NCI-H187 treated with DMSO at 0.1 percent for 48 hours (cell line): ENCODE data around the gene DCAF16.

ENCODE experiments used
- DNase-seq: peaks from one replicate; lab custom pipeline; 2025; lab: John Stamatoyannopoulos, UW

Gene DCAF16

DNA sequence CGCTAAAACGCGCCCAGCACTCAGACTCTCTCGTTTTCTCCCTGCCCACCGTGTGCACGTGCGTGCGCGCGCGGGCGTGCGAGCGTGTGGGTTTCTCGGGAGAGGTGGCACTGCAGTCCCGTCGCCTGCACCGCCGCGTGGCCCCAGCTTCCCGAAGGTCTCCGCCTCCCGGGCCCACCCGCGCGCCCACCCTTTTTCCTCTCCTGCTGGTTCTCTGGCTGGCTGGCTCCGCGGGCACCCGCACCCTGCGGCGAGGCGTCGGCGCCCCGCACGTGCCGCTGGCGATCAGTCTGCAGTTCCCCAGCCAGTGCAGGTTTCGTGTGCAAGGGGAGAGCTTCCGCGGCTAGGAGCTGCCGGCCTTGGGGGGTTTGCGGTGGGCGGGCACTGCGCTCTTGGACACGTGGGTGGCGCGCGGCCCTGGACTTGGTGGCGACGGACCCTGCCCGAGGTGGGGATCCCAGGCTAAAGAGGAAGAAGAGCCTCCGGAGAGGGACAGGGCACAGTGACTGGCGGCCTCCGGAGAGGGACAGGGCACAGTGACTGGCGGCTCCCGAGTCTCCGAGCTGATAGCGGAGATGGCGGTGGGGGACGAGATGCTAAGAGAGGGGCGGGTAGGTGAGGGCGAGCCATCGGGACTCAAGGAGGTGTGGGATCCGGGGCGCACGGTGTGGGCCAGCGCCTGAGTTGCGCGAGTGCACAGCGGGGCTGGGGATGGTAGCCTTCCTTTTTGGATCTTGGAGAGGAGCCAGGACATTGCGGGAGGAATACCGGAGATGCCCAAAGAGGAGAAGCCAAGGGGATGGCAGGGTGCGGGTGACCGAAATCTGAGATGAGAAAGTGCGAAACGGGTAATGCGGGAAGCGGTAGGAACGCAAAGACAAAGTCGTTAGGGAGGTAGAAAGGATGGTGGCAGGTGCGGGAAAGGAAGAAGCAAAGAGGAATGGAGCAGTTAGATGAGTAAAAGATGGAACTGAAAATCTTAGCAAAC, 29.0 kb downstream of the DCAF16 start, which contains the start of gene FAM184B:
Gene FAM184B, minus strand, starts transcription at position 322 of the 988 bp plus-strand sequence. CDS start 322 bp downstream, outside the sequence.
- DNase-seq: no peak

DNA sequence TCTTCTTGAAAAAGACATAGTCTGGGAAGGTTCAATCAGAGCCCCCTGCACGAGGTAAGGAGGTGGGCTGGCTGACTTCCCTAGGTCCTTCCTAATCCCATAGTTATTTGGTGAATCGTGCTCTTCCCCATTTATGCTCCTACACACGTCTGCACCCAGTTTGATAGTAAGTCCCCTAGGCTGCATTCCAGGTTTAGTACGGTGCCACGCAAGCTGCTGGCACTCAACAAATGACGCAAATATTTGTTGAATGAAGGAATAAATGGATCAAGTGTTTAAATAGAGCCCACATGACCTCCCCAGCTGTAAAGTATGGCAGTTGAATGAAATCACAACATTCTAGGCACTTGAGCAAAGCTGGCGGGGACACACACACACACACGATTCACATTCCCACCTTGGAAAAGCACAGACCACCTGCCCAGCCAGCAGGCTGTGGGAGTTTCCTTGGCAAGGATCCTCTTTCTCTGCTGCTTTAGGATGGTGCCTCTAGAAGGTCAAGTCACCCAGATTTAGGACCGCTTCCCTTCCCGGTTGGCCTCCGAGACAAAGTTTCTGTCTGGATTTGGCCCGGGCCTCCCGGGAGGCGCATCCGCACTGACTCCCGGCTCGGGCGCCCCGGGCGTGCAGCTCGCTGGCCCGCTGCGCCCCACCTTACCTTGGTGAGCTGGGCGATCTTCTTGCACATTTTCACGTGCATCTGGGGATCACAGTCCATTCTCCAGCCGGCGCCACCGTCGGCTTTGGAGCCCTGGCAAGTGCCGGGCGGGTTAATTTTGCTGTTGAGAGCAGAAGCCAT, 29.9 kb downstream of the DCAF16 start:
- no peak for DNase-seq

DNA sequence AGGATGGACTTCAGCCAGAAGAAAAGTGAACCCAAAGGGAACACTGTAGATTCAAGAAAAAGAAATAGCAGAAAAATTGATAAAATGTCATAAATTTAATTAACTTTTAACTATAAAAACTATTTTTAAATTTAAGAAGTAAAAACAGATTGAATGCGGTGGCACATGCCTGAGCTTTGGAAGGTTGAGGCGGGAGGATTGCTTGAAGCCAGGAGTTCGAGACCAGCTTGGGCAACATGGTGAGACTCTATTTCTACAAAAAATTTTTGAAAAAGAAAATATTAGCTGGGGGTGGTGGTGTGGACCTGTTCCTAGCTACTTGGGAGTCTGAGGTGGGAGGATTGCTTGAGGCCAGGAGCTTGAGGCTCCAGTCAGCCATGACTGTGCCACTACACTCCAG, 32.1 kb downstream of the DCAF16 start:
- no peak for DNase-seq

DNA sequence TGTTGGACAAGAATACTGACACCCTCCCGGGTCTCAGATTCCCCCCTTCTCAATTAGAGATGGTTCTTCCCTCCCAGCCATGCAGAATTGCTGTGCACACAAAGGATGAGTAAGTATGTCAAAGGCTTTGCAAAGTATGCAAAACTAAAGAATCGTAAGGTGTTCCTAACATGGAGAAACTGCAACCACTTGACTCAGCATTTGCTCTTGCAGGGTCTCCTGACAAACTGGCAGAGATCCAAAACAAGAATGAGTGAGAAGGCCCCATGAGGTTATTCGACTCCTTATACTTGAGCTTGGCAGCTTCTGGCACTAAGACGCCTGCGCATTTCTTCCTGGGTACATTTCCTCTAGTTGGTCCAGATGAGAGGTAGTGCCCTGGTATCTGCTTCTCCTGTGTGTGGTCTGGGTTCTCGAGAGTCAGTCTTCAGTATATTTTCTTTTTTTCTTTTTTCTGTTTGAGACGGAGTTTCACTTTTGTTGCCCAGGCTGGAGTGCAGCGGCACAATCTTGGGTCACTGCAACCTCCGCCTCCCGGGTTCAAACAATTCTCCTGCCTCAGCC, 37.3 kb downstream of the DCAF16 start:
- no peak for DNase-seq

DNA sequence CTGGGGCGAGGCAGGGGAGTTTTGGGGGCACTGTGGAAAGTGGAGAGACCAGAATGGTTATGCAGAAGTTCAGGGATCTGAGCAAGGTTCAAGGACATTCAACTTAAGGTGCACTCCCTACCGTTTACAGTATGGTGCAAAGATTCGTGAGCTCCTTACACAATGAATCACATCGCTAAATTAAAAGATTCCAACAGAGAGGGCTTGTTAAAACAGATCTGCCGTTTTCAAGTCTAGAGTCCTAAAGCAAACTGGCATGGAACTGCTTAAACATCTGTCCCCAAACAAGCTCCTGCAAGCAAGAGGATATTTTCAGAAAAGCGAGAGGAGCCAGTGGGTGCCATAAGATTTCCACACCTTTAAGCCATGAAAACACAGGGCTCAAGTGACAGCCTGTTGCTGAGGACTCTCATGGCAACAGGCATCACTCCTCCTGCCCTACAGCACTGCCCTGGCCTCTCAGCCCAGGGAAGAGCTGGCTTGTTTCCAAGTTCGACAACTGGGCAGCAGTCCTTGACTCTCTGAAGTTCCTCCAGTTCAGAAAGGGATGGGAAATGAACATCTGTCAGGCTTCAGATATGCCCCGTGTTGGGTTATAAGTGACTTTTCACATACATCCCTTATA, 39.2 kb downstream of the DCAF16 start:
- no peak for DNase-seq

DNA sequence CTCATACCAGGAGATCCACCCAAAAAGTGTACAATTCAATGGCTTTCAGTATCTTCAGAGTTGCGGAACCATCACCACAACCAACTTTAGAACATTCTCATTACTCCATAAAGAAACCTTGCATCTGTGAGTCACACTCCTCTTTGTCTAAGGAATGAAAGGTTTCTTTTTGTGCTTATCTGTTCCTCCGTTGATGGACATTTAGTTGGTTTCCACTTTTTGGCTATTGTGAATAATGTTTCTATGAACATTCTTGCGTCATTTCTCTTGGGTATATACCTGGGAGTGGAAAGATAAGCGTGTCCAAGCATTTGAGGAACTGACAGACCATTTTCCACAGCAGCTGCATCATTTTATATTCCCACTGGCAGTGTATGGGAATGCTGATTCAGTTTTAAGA, 39.7 kb downstream of the DCAF16 start:
- DNase-seq: no peak

DNA sequence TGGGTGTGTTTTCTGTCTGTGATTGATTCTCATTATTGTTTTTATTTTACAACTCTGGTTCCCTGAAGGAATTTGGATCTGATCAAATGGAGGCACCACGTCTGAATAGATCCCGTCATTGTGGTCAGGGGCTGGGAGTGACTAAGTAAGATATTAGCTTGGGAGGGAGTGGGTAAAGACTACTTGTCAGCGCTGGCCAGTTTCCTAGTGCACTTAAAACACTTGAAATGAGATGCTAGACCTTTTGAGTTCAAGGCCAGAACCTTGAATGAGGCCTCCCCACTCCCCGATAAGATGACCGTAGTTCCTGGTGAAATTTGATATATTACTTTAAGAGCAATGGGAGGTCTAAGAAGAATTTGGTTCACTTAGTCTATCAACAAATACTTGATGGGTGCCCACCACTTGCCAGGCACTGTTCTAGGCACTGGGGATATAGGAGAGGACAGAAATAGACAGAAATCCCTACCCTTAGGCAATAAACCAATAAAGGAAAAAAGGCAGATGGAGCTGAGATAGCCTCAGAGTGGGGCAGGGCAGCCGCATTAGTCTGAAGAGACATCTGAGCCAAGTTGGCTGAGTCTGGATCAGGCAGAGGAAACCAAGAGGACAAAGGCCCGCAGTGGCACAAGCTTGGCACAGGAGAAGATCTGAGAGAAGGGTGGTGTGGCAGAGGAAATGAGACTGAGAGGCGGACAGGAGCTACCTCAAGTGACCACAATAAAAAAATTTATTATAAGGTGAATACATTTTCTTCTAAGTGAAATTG, 41.0 kb downstream of the DCAF16 start:
- no peak for DNase-seq

DNA sequence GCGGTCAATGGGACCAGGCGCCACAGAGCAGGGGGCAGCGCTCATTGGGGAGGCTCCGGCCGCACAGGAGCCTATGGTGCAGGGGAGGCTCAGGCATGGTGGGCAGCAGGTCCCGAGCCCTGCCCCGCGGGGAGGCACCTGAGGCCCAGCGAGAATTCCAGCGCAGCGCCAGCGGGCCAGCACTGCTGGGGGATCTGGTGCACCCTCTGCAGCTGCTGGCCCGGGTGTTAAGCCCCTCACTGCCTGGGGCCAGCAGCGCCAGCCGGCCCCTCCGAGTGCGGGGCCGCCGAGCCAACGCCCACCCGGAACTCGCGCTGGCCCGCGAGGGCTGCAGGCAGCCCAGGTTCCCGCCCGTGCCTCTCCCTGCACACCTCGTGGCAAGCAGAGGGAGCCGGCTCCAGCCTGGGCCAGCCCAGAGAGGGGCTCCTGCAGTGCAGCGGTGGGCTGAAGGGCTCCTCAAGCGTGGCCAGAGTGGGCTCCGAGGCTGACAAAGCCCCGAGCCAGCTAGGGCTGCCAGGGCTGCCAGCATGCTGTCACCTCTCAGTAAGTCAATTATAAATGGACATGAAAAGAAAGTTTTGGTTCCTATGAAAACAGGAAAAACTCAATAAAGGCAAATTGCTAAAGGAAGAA, 43.6 kb downstream of the DCAF16 start:
- DNase-seq: no peak

DNA sequence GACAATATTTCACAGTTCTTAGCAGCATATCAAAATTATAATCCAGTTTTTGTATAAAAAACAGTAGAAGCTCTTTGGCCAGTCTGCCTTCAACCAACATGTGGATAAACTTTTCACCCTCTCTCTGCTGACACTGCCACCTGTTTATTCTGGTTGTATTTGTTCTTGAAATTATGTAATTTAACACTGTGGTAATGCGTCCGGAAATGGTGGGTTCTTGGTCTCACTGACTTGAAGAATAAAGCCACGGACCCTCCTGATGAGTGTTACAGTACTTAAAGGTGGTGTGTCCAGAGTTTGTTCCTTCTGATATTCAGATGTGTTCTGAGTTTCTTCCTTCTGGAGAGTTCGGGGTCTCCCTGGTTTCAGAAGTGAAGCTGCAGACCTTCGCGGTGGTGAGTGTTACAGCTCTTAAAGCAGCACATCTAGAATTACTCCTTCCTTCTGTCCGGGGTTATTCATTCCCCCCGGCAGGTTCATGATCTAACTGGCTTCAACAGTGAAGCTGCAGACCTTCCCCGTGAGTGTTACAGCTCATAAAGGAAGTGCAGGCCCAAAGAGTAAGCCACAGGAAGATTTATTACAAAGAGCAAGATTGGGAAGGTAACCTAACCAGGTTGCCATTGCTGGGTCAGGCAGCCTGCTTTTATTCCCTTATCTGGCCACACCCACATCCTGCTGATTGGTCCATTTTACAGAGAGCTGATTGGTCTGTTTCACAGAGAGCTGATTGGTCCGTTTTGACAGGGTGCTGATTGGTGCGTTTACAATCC, 44.9 kb downstream of the DCAF16 start:
- no peak for DNase-seq

DNA sequence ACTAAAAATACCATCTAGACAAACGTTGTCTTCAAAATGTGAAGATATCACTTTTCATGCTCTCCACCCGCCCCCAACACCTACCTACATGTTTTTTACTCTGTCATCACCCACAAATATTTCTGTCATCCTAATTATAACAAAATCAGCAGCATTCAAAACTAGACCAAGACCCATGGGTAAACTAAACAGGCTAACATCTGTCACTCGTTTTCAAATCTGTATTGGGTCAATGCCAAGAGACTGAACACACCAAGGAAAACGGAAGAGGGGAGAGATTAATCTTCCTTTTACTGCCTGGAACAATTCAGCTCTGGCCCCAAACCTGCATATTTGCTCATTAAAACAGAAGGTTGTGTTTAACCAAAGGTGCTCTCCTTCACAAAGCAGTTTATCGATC, 46.6 kb downstream of the DCAF16 start:
- no peak for DNase-seq

DNA sequence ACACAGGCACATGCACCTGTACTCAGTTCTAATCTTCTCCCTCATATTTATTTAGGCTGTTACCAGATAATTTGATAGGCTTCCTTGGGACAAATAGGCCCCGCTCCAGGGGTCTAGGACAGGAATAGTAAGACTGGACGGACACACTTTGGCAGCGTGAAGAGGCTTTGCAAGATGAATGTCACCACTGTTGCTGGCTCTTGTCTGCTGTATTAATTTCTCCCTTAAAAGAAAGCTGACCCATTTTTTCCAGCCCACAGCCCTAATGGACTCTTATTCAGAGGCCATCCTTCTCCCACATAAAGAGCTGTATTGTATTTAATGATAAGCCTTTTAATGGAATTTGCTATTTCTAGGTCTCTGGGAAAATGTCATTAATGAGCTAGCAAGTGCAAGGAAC, 47.1 kb downstream of the DCAF16 start:
- no peak for DNase-seq

DNA sequence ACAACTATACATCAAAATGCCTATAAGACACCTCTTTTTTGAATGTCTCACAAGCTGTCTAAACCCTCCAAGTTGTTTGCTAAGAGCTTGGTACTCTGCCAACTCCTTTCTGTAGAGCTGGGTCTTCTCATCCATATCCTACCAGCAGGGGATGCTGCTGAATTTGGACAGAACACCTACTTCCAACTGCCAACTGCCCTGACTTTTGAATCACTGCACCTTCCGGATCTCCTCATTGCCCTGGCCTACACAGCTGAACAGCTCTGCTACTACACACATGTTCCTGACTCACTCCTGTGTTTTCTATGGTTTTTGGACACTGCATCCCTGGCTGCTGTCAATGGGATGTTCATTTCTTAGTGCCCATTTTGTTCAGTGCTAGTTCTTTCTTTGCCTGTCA, 47.8 kb downstream of the DCAF16 start:
- DNase-seq: peak; percentile 41

DNA sequence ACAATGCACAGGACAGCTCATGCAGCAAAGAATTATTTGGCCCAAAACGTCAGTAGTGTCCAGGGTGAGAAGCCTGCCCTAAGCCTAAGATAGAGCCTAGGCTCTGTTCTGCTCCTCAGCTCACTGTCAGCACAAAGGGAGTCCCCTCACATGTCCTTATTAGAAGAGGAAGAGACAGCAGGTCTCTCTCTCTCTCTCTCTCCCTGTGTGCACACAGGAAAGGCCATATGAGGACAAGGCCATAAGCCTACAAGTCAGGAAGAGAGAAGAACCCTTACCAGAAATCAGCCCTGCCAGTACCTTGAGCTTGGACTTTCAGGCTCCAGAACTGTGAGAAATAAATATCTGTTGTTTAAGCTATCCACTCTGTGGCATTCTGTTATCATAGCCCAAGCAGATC, 49.5 kb downstream of the DCAF16 start:
- no peak for DNase-seq

DNA sequence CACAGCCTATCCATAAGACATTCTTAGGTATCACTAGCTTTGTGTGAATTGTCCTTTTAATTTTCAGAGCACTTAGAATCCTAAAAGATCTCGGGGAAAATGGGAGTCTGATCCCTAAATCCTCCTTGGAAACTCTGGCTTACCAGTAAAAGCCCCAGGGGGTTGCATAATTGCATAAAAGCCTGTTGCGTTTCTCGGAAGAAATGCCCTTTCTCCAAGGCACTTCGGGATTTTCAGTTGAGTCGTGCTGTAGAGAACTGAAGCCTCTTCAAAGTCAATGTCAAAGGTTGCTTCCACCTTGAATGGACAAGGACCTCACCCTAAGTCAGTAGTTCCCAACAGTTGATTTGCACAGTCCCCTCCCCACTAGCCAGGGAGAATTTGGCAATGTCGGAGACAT, 49.9 kb downstream of the DCAF16 start:
- DNase-seq: no peak

DNA sequence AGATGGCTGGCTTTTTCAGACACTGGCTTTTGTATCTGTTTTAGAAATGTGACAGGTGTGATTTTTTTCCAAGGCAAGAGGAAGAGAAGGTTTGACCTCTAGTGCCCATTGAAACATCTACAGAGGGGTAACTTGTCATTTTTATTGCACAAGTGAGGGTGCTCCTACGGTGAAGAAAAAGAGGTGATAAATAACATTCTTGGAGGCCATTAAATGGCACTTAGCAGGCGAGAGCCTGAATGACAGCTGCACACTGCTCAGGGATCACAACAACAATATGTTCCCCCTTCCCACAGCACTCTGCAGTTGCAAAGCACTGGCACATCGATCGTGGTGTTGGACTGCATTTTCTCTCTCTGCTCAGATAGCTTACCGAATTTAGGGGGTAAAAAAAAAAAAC, 52.1 kb downstream of the DCAF16 start:
- DNase-seq: peak; percentile 96

DNA sequence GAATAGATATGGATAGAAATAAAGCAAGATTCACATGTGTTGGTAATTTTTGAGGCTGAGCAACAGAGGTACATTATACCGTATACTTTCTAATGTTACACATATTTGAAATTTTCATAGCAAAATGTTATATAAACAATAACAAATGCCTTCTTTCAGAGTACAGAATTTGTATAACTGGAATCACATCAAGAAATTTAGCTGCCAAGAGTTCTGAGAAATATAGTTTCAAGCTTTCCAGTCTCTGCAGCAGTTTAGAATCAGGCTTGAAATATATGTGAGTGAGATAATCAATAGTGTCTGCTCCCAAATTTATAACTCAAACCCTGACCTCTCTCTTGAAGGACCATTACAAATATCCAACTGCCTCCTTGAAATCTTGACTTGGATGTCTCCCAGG, 52.9 kb downstream of the DCAF16 start:
- no peak for DNase-seq

DNA sequence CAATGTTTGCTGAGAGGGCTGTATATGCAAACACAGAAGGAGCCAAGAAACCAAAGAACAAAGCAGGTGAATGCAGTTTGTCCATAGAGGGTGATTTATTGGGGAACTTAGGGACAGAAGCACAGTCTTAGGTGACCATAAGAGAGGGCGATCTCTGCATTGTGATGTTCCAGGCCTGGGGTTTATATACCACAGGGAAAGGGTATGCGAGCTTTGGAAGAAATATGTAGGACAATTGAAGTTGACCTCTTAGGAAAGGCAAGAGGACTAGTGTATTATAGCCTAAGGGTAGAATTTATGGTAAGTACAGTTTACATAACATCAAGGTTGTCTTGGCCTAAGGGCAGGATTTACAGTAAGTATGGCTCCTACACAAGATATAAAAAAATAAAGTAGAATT, 56.9 kb downstream of the DCAF16 start:
- no peak for DNase-seq
